GM18526 (cell line): ENCODE data around the gene OR2Y1.

ENCODE experiments used
- POLR2A ChIP-seq: IDR thresholded peaks from 3 replicates; pipeline ENCODE4 v1.6.1; 2011; ENCODE audit not compliant: insufficient read length; ENCODE audit errors: extremely low read depth

OR2Y1 gene

GRCh38 chr5:180742727-180743126 lies 2.9 kb upstream of the OR2Y1 start:
- TF ChIP-seq POLR2A, result no peak

GRCh38 chr5:180739271-180739670 lies 587 bp downstream of the OR2Y1 start:
- no peak for TF ChIP-seq POLR2A

GRCh38 chr5:180736536-180736935 lies 3.3 kb downstream of the OR2Y1 start:
- TF ChIP-seq POLR2A, result no peak

- TF ChIP-seq POLR2A, result no peak
These were observed 14.9 kb downstream of the OR2Y1 start for GRCh38 chr5:180724944-180725343.

GRCh38 chr5:180723936-180724335 lies 15.9 kb downstream of the OR2Y1 start:
- no peak for TF ChIP-seq POLR2A

GRCh38 chr5:180720486-180720885 lies 19.4 kb downstream of the OR2Y1 start:
- TF ChIP-seq POLR2A, result no peak

GRCh38 chr5:180719781-180720180 lies 20.1 kb downstream of the OR2Y1 start:
- TF ChIP-seq POLR2A, result no peak

- no peak for TF ChIP-seq POLR2A
These were observed 20.9 kb downstream of the OR2Y1 start for GRCh38 chr5:180718810-180719453.

- no peak for TF ChIP-seq POLR2A
These were observed 21.9 kb downstream of the OR2Y1 start for GRCh38 chr5:180717989-180718388.

- TF ChIP-seq POLR2A, result no peak
These were observed 35.5 kb downstream of the OR2Y1 start for GRCh38 chr5:180704362-180704761.

- no peak for TF ChIP-seq POLR2A
These were observed 35.9 kb downstream of the OR2Y1 start for GRCh38 chr5:180703912-180704311.

GRCh38 chr5:180699042-180699441 lies 40.8 kb downstream of the OR2Y1 start:
- no peak for TF ChIP-seq POLR2A

- TF ChIP-seq POLR2A, result no peak
These were observed 43.7 kb downstream of the OR2Y1 start for GRCh38 chr5:180696116-180696515.

- no peak for TF ChIP-seq POLR2A
These were observed 47.4 kb downstream of the OR2Y1 start for GRCh38 chr5:180692429-180692828.

GRCh38 chr5:180691046-180691445 lies 48.8 kb downstream of the OR2Y1 start:
- TF ChIP-seq POLR2A, result no peak

GRCh38 chr5:180690562-180690961 lies 49.3 kb downstream of the OR2Y1 start:
- TF ChIP-seq POLR2A, result no peak

GRCh38 chr5:180689775-180690174 lies 50.1 kb downstream of the OR2Y1 start:
- TF ChIP-seq POLR2A, result no peak
